ENCODE data around the gene GCLC. TPM values are rescaled to one million over a fixed set of nuclear protein-coding genes. Genes with fewer than 3 reads are reported as not detected.
"Not testable (repeated sequence)": the region's sequence is repeated elsewhere in the genome, so short reads cannot be mapped to it uniquely, and the experiment has no call there.

GCLC gene
- total and polyA plus RNA-seq, 7 donors: 4.7 to 31.9 (median 17.9) TPM

- no peaks in the 10 kb centered on the region for H3K27me3 ChIP-seq (ENCODE audit: insufficient read depth in 3 of 3, low read length in 2 of 3)
- 82 to 89% (median 84%) methylated on average over 3 of the region's 3 CpGs for whole genome bisulfite sequencing, 3 donors
- DNase-seq (no peak), ATAC-seq (no peak)
- intact Hi-C loops (cut with DNase I): no loop called here
- no peak overlapping the region for H3K4me3 ChIP-seq
- TF ChIP-seq CTCF (IDR thresholded peaks at IDR 0.05): no peak
- no peaks in the 10 kb centered on the region for H3K9me3 ChIP-seq
- H3K27ac ChIP-seq: no peak overlapping the region
- no peaks in the 10 kb centered on the region for H3K36me3 ChIP-seq (ENCODE audit: insufficient read depth in 1 of 2, low read depth in 1 of 2)
- H3K4me1 ChIP-seq: no peaks in the 10 kb centered on the region
These were observed 21.9 kb upstream of the GCLC start for GRCh38 chr6:53566755-53567154.

- Histone ChIP-seq H3K36me3 (ENCODE audit: insufficient read depth in 1 of 2, low read depth in 1 of 2) (no peaks in the 10 kb centered on the region), H3K27me3 (ENCODE audit: insufficient read depth in 3 of 3, low read length in 2 of 3) (no peaks in the 10 kb centered on the region), H3K9me3 (no peaks in the 10 kb centered on the region), H3K27ac (no peak overlapping the region), H3K4me1 (no peaks in the 10 kb centered on the region), H3K4me3 (no peak overlapping the region)
- WGBS, 3 donors: 89 to 92% (median 89%) methylated on average over 3 of the region's 3 CpGs
- ATAC-seq: no peak
- intact Hi-C loops (cut with DNase I): no loop called here
- DNase-seq: no peak
- TF ChIP-seq CTCF (IDR thresholded peaks at IDR 0.05): no peak
These were observed 21.0 kb upstream of the GCLC start for GRCh38 chr6:53565886-53566285.

DNA sequence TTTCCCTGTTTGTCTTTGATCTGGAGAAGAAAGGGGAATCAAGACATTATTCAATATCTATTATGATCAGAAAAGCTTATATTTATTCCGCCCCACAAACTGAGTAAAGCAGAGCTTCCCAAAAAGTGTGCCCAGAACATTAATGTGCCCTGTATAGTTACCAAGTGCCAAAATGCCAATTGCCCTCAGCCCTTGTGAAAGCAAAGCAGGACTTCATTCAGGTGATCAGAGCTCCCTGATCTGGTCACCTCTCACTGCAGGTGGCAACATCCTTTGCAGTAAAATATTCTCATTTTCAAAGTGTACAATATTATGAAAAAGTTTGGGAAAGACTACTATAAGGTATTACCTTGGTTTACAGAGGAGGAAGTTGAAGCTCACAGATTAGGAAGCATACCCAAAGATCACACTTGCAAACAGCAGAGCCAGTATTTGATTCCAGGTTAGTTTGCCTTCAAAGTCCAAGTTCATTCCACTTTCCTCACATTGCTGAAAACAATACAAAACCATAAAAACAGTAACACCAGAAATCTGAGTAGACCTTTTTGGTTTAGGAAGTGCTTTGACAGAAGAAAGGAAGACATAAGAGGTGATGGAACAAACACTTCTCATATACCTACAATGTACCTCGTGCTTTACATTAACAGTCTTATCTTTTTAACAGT is 19.6 kb upstream of the GCLC start:
- H3K9me3 ChIP-seq: no peaks in the 10 kb centered on the region
- no peaks in the 10 kb centered on the region for H3K4me1 ChIP-seq
- intact Hi-C loops (cut with DNase I): no loop called here
- no peak for TF ChIP-seq CTCF (IDR thresholded peaks at IDR 0.05)
- ATAC-seq (no peak), DNase-seq (no peak)
- no peak overlapping the region for H3K27ac ChIP-seq
- no peak overlapping the region for H3K4me3 ChIP-seq
- H3K36me3 ChIP-seq (ENCODE audit: insufficient read depth in 1 of 2, low read depth in 1 of 2): no peaks in the 10 kb centered on the region
- H3K27me3 ChIP-seq (ENCODE audit: insufficient read depth in 3 of 3, low read length in 2 of 3): no peaks in the 10 kb centered on the region
- WGBS, 3 donors: 89 to 93% (median 89%) methylated on average over 2 of the region's 2 CpGs

DNA sequence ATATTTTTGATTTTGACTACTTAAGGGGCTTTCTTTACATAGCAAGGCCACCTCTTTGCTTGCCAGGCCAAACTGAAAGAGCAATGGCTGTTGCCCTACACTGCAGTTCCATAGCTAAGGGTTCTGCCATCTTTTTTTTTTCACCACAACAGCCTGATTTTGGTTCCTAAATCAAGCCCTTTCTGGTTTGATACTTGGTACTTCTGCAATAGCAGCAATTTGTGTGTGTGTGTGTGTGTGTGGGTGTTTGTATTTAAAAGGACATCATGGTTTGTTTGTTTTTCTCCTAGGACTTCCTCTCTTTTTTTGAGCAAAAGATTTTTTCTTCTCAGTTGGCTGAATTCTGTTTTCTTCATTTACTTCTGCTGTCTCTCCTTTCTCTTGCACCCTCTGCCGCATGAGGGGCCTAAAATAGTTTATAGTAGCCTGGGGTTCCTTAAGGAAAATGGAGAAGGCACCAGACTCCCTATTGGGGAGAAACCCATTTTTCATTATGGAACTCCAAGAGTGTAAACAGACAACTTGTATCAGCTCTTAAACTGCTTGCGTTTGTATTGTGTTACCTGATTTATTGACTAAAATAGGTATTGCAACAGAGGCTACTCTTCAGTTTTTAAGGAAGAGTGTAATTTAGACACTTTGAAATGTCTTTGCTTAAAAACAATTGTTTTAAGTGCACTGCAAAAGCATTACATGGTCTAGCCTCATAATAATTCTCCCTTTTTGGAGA is 12.2 kb upstream of the GCLC start:
- Histone ChIP-seq H3K4me1 (no peaks in the 10 kb centered on the region), H3K9me3 (no peaks in the 10 kb centered on the region), H3K4me3 (no peak overlapping the region), H3K36me3 (ENCODE audit: insufficient read depth in 1 of 2, low read depth in 1 of 2) (no peaks in the 10 kb centered on the region), H3K27me3 (ENCODE audit: insufficient read depth in 3 of 3, low read length in 2 of 3) (no peaks in the 10 kb centered on the region), H3K27ac (no peak overlapping the region)
- no peak for TF ChIP-seq CTCF (IDR thresholded peaks at IDR 0.05)
- no peak for ATAC-seq
- WGBS, 3 donors: 81 to 92% (median 84%) methylated on average over 2 of the region's 2 CpGs
- DNase-seq: no peak
- intact Hi-C loops (cut with DNase I): no loop called here

- not testable (repeated sequence) for H3K27ac ChIP-seq; H3K27me3 ChIP-seq (ENCODE audit: insufficient read depth in 3 of 3, low read length in 2 of 3); H3K4me3 ChIP-seq; DNase-seq; H3K4me1 ChIP-seq; ATAC-seq; H3K36me3 ChIP-seq (ENCODE audit: insufficient read depth in 1 of 2, low read depth in 1 of 2); H3K9me3 ChIP-seq
- 52 to 63% (median 56%) methylated on average over 3 of the region's 3 CpGs for WGBS, 3 donors
- intact Hi-C loops (cut with DNase I): loop anchor here in 1 of 2 donors (5.0 kb wide), 1 partner anchor 39 kb away; no protein-coding TSS in a partner anchor
These were observed 8.7 kb upstream of the GCLC start for GRCh38 chr6:53553600-53553999.

GRCh38 chr6:53551681-53552080 is 6.8 kb upstream of the GCLC start:
- not testable (repeated sequence) for H3K4me3 ChIP-seq; ATAC-seq; H3K27me3 ChIP-seq (ENCODE audit: insufficient read depth in 3 of 3, low read length in 2 of 3); H3K9me3 ChIP-seq; H3K27ac ChIP-seq; H3K36me3 ChIP-seq (ENCODE audit: insufficient read depth in 1 of 2, low read depth in 1 of 2); H3K4me1 ChIP-seq; DNase-seq
- intact Hi-C loops (cut with DNase I): loop anchor here in 1 of 2 donors (5.0 kb wide), 1 partner anchor 41 kb away; no protein-coding TSS in a partner anchor
- WGBS, 3 donors: 76 to 84% (median 80%) methylated on average over 7 of the region's 7 CpGs
